ENCODE measurements around the gene LRMDA. TPM values are rescaled to one million over a fixed set of nuclear protein-coding genes. Genes with fewer than 3 reads are reported as not detected.
A peak's percentile ranks its signal among the peaks of the same experiment; 100 is the strongest.

LRMDA gene
- total RNA-seq, 6 donors from 2014 or later = 12.8 to 185 (median 18.1) TPM

- Histone ChIP-seq H3K36me3 (no peaks in the 10 kb centered on the region), H3K27me3 (no peaks in the 10 kb centered on the region), H3K4me1 (peaks cover 0 to 10% (median 8%) of the 10 kb centered on the region in 4 donors), H3K9me3 (peaks cover 0 to 5% (median 0%) of the 10 kb centered on the region in 4 donors), H3K4me3 (no peak overlapping the region), H3K27ac (peak overlapping the region in 2 of 4 donors; percentile 24 to 37)
- ATAC-seq (ENCODE audit: low FRiP score in 2 of 2) (no peak), DNase-seq (no peak)
- 73 to 75% methylated on average over 4 of the region's 4 CpGs for WGBS, 2 donors
- TF ChIP-seq POLR2AphosphoS5 (IDR thresholded peaks at IDR 0.05) (no peak), EP300 (IDR thresholded peaks at IDR 0.05) (no peak), CTCF (IDR thresholded peaks at IDR 0.05) (no peak), POLR2A (IDR thresholded peaks at IDR 0.05) (no peak)
Observed at GRCh38 chr10:76234499-76235226, 803.2 kb downstream of the LRMDA start.

GRCh38 chr10:76236356-76236755, 804.9 kb downstream of the LRMDA start:
- TF ChIP-seq EP300 (IDR thresholded peaks at IDR 0.05) = no peak
- no peak for TF ChIP-seq POLR2AphosphoS5 (IDR thresholded peaks at IDR 0.05)
- TF ChIP-seq POLR2A (IDR thresholded peaks at IDR 0.05) = no peak
- TF ChIP-seq CTCF (IDR thresholded peaks at IDR 0.05) = no peak
- Histone ChIP-seq H3K36me3 (no peaks in the 10 kb centered on the region), H3K9me3 (peaks cover 0 to 5% (median 0%) of the 10 kb centered on the region in 4 donors), H3K4me3 (no peak overlapping the region), H3K27ac (no peak overlapping the region), H3K27me3 (no peaks in the 10 kb centered on the region), H3K4me1 (peaks cover 0 to 3% (median 1%) of the 10 kb centered on the region in 4 donors)
- no peak for ATAC-seq (ENCODE audit: low FRiP score in 2 of 2)
- WGBS, 2 donors = 65 to 72% methylated on average over 2 of the region's 2 CpGs
- DNase-seq = no peak

GRCh38 chr10:76242956-76243355, 811.5 kb downstream of the LRMDA start:
- ATAC-seq (ENCODE audit: low FRiP score in 2 of 2) (no peak), DNase-seq (no peak)
- no peaks in the 10 kb centered on the region for H3K27me3 ChIP-seq
- no peaks in the 10 kb centered on the region for H3K36me3 ChIP-seq
- no peak overlapping the region for H3K27ac ChIP-seq
- TF ChIP-seq CTCF (IDR thresholded peaks at IDR 0.05) (no peak), POLR2AphosphoS5 (IDR thresholded peaks at IDR 0.05) (peak in 1 of 2 donors; percentile 46)
- no peaks in the 10 kb centered on the region for H3K9me3 ChIP-seq
- WGBS, 2 donors = 58 to 60% methylated on average over 8 of the region's 8 CpGs
- H3K4me3 ChIP-seq = no peak overlapping the region
- peaks cover 0 to 3% (median 0%) of the 10 kb centered on the region in 4 donors for H3K4me1 ChIP-seq

GRCh38 chr10:76244061-76244686, 812.8 kb downstream of the LRMDA start:
- peak overlapping the region in 2 of 4 donors; percentile 7 to 11 for H3K27ac ChIP-seq
- H3K9me3 ChIP-seq = no peaks in the 10 kb centered on the region
- no peak for ATAC-seq (ENCODE audit: low FRiP score in 2 of 2)
- peak in 1 of 2 donors; percentile 22 for DNase-seq
- TF ChIP-seq CTCF (IDR thresholded peaks at IDR 0.05) = no peak
- no peak for TF ChIP-seq POLR2A (IDR thresholded peaks at IDR 0.05)
- peak; percentile 29 to 42 for TF ChIP-seq POLR2AphosphoS5 (IDR thresholded peaks at IDR 0.05)
- peak in 1 of 4 donors; percentile 47 for TF ChIP-seq EP300 (IDR thresholded peaks at IDR 0.05)
- peaks cover 0 to 3% (median 0%) of the 10 kb centered on the region in 4 donors for H3K4me1 ChIP-seq
- no peaks in the 10 kb centered on the region for H3K36me3 ChIP-seq
- WGBS, 2 donors = 76 to 88% methylated on average over 5 of the region's 5 CpGs
- no peaks in the 10 kb centered on the region for H3K27me3 ChIP-seq
- no peak overlapping the region for H3K4me3 ChIP-seq
